ENCODE data around the gene THAP12.

Gene THAP12

DNA sequence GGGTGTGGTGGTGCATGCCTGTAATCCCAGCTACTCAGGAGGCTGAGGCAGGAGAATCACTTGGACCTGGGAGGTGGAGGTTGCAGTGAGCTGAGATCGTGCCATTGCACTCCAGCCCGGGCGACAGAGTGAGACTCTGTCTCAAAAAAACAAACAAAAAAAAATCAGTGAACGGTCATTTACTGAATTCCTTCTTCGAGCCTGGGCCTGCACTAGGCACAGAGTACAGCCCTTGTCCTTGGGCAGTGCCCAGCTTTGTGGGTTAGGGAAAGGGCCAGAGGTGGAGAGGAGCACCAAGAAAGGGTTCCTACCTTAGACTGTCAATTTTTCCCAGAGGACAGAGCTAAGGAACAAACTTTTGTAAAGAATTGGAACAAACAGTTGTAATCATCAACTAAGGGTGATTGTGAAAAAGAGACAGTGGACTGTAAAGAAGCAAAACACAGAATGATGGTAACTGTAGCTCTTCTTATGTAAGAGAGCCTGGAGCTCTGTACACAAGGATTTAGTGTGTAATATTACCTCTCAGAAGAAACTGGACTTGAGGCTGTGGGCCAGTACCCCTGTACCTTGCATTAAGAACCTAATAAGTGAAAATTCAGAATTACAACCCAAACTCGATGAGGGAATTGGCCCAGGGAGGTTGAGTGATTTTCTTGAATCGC is 11.0 kb upstream of the THAP12 start:
- H3K27ac Mint-ChIP-seq = no peak overlapping the region

GRCh38 chr11:76391021-76391420 is 10.1 kb upstream of the THAP12 start:
- Mint-ChIP-seq H3K27me3 (no peaks in the 10 kb centered on the region), H3K36me3 (no peaks in the 10 kb centered on the region), H3K4me3 (no peak overlapping the region), H3K27ac (no peak overlapping the region), H3K9me3 (no peaks in the 10 kb centered on the region), H3K4me1 (peaks cover 6% of the 10 kb centered on the region)
- no peak for ATAC-seq

More for the DNA sequence above, 11.0 kb upstream of the THAP12 start:
- Mint-ChIP-seq H3K4me3 (no peak overlapping the region), H3K36me3 (no peaks in the 10 kb centered on the region), H3K27me3 (no peaks in the 10 kb centered on the region), H3K4me1 (peaks cover 6% of the 10 kb centered on the region), H3K9me3 (no peaks in the 10 kb centered on the region)
- ATAC-seq = no peak

GRCh38 chr11:76388408-76388807 is 7.5 kb upstream of the THAP12 start:
- Mint-ChIP-seq H3K4me3 (no peak overlapping the region), H3K27me3 (no peaks in the 10 kb centered on the region), H3K27ac (no peak overlapping the region), H3K36me3 (no peaks in the 10 kb centered on the region), H3K9me3 (no peaks in the 10 kb centered on the region), H3K4me1 (peaks cover 17% of the 10 kb centered on the region)
- ATAC-seq = no peak

DNA sequence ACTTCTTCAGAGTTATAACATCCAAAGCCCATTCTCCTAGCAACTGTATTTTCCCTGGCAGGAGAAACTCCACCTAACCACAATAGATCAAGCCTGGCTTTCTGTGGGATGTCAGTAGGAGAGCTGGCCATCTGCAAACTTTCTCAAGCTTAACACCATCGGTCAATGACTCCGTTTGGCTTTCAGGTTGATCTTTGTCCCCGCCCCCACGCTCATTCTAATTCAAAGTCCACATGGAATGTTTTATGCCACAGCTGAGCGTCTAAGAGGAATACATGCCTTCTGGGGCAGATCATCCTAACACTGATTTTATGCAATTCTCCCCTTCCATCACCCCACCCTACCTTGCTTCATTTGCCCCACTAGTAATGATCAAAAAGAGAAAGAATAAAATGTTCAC is 5.0 kb upstream of the THAP12 start:
- H3K27ac Mint-ChIP-seq = no peak overlapping the region
- no peak overlapping the region for H3K4me3 Mint-ChIP-seq
- H3K27me3 Mint-ChIP-seq = no peaks in the 10 kb centered on the region
- no peaks in the 10 kb centered on the region for H3K9me3 Mint-ChIP-seq
- ATAC-seq = no peak
- peaks cover 30% of the 10 kb centered on the region for H3K4me1 Mint-ChIP-seq
- no peaks in the 10 kb centered on the region for H3K36me3 Mint-ChIP-seq

GRCh38 chr11:76382209-76382608 is 1.3 kb upstream of the THAP12 start:
- H3K4me1 Mint-ChIP-seq = peaks cover 57% of the 10 kb centered on the region
- H3K4me3 Mint-ChIP-seq = peak overlapping the region; percentile 51
- no peaks in the 10 kb centered on the region for H3K9me3 Mint-ChIP-seq
- peak overlapping the region; percentile 76 for H3K27ac Mint-ChIP-seq
- no peaks in the 10 kb centered on the region for H3K27me3 Mint-ChIP-seq
- ATAC-seq = no peak
- no peaks in the 10 kb centered on the region for H3K36me3 Mint-ChIP-seq

- H3K4me3 Mint-ChIP-seq = peak overlapping the region; percentile 85
- H3K9me3 Mint-ChIP-seq = no peaks in the 10 kb centered on the region
- H3K4me1 Mint-ChIP-seq = peaks cover 72% of the 10 kb centered on the region
- ATAC-seq = peak; percentile 32
- peak overlapping the region; percentile 76 for H3K27ac Mint-ChIP-seq
- no peaks in the 10 kb centered on the region for H3K27me3 Mint-ChIP-seq
- H3K36me3 Mint-ChIP-seq = no peaks in the 10 kb centered on the region
Measured at GRCh38 chr11:76380159-76380976, 564 bp downstream of the THAP12 start.

- H3K9me3 Mint-ChIP-seq = no peaks in the 10 kb centered on the region
- no peaks in the 10 kb centered on the region for H3K27me3 Mint-ChIP-seq
- H3K27ac Mint-ChIP-seq = peak overlapping the region; percentile 76
- peaks cover 75% of the 10 kb centered on the region for H3K4me1 Mint-ChIP-seq
- H3K36me3 Mint-ChIP-seq = no peaks in the 10 kb centered on the region
- no peak for ATAC-seq
- peak overlapping the region; percentile 85 for H3K4me3 Mint-ChIP-seq
Measured at GRCh38 chr11:76379807-76380158, 1.1 kb downstream of the THAP12 start.

GRCh38 chr11:76376746-76377558 is 4.0 kb downstream of the THAP12 start:
- ATAC-seq = no peak
- H3K4me3 Mint-ChIP-seq = peak overlapping the region; percentile 20
- H3K9me3 Mint-ChIP-seq = no peaks in the 10 kb centered on the region
- H3K36me3 Mint-ChIP-seq = no peaks in the 10 kb centered on the region
- no peaks in the 10 kb centered on the region for H3K27me3 Mint-ChIP-seq
- H3K4me1 Mint-ChIP-seq = peaks cover 65% of the 10 kb centered on the region
- peak overlapping the region; percentile 79 for H3K27ac Mint-ChIP-seq

DNA sequence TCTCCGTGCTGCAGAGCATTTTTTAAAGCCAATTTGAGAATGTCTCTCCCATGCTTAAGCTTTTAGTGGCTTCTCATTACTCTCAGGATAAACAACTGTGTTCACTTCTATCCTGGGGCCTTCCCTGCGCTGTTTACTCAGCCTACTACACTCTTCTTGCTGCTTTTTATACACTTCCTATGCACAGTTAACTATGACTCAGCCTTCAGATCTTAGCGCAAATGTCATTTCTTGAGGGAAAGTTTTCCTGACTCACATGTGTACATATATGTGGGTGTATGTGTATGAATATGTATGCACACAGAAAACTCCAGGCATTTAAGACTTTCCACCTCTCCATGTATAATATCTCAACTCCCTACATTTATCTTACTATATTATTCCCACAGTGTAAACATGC is 9.8 kb downstream of the THAP12 start:
- H3K4me1 Mint-ChIP-seq = peaks cover 58% of the 10 kb centered on the region
- H3K27ac Mint-ChIP-seq = peak overlapping the region; percentile 36
- H3K27me3 Mint-ChIP-seq = no peaks in the 10 kb centered on the region
- H3K36me3 Mint-ChIP-seq = no peaks in the 10 kb centered on the region
- peak; percentile 88 for ATAC-seq
- no peaks in the 10 kb centered on the region for H3K9me3 Mint-ChIP-seq
- peak overlapping the region; percentile 32 for H3K4me3 Mint-ChIP-seq

DNA sequence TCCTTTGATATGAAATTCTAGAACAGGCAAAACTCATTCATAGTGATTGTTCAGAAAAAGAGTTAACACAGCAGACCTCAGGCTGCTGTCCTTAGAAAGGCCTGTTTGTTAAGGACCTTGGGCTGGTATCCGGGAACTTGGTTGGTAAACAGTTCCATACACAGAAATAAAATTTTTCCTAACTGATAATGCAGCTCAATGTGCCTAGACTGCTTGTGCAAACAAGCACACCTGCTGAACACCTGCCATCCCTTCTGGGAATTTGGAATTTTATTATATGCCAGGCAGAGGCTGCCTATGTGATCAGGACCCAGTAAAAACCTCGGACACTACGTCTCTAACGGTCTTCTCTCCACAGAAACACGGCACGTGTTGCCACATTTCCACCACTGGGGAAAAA is 11.5 kb downstream of the THAP12 start:
- peaks cover 53% of the 10 kb centered on the region for H3K4me1 Mint-ChIP-seq

DNA sequence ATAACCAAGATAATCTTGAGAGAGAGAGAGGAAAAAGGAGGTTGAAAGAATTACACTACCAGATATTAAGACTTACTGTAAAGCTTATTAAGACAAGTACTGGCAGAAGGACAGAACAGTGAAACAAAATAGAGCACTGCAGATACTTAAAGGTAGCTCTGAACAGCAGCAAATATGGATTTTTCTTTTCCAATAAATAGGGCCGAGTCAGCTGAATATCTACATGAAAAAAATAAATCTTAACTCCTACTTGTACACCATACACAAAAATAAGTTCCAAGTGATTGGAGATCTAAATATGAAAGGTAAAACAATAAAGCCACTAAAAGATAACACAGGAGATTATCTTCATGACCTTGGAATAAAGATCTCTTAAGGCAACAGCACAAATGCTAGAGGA is 12.4 kb downstream of the THAP12 start:
- peaks cover 12% of the 10 kb centered on the region for H3K36me3 Mint-ChIP-seq
- no peaks in the 10 kb centered on the region for H3K27me3 Mint-ChIP-seq
- no peak for ATAC-seq
- no peak overlapping the region for H3K4me3 Mint-ChIP-seq
- H3K27ac Mint-ChIP-seq = peak overlapping the region; percentile 20
- H3K4me1 Mint-ChIP-seq = peaks cover 48% of the 10 kb centered on the region
- no peaks in the 10 kb centered on the region for H3K9me3 Mint-ChIP-seq

More for the DNA sequence above, 11.5 kb downstream of the THAP12 start:
- no peak for ATAC-seq
- H3K9me3 Mint-ChIP-seq = no peaks in the 10 kb centered on the region
- peaks cover 9% of the 10 kb centered on the region for H3K36me3 Mint-ChIP-seq
- H3K4me3 Mint-ChIP-seq = no peak overlapping the region
- no peak overlapping the region for H3K27ac Mint-ChIP-seq
- H3K27me3 Mint-ChIP-seq = no peaks in the 10 kb centered on the region

DNA sequence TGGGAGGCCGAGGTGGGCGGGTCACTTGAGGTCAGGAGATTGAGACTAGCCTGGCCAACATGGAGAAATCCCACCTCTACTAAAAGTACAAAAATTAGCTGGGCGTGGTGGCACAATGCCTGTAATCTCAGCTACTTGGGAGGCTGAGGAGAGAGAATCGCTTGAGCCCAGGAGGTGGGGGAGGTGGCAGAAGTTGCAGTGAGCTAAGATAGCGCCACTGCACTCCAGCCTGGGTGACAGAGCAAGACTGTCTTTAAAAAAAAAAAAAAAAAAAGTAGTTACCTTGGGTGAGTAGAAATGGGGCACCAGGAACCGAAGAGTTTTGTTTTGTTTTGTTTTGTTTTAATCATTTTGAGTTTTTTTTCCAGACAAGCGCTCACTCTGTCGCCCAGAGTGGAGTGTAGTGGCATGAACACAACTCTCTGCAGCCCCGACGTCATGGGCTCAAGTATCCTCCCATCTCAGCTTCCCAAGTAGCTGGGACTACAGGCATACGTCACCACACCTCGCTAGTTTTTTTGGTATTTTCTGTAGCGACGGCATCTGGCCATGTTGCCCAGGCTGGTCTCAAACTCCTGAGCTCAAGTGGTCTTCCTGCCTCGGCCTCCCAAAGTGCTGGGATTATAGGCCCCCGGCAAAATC is 15.8 kb downstream of the THAP12 start:
- Mint-ChIP-seq H3K36me3 (peaks cover 28% of the 10 kb centered on the region), H3K4me3 (no peak overlapping the region)

DNA sequence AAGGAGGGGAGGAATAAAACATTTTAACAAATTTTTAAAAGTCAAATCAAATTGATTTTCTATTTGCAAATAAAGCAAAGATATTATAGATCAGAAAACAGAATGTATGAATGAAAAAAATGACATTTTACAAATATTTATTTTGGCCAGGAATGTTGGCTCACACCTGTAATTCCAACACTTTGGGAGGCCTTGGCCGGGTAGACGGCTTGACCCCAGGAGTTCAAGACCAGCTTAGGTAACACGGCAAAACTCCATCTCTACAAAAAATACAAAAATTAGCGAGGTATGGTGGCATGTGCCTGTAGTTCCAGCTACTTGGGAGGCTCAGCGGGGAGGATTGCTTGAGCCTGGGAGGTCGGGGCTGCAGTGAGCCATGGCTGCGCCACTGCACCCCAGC is 18.2 kb downstream of the THAP12 start:
- H3K4me1 Mint-ChIP-seq = peaks cover 20% of the 10 kb centered on the region
- no peak overlapping the region for H3K4me3 Mint-ChIP-seq
- H3K9me3 Mint-ChIP-seq = no peaks in the 10 kb centered on the region
- H3K36me3 Mint-ChIP-seq = peaks cover 48% of the 10 kb centered on the region
- ATAC-seq = no peak
- H3K27ac Mint-ChIP-seq = no peak overlapping the region
- H3K27me3 Mint-ChIP-seq = no peaks in the 10 kb centered on the region

More for the DNA sequence above, 15.8 kb downstream of the THAP12 start:
- no peaks in the 10 kb centered on the region for H3K9me3 Mint-ChIP-seq
- H3K27me3 Mint-ChIP-seq = no peaks in the 10 kb centered on the region
- ATAC-seq = no peak
- peaks cover 35% of the 10 kb centered on the region for H3K4me1 Mint-ChIP-seq
- H3K27ac Mint-ChIP-seq = no peak overlapping the region

DNA sequence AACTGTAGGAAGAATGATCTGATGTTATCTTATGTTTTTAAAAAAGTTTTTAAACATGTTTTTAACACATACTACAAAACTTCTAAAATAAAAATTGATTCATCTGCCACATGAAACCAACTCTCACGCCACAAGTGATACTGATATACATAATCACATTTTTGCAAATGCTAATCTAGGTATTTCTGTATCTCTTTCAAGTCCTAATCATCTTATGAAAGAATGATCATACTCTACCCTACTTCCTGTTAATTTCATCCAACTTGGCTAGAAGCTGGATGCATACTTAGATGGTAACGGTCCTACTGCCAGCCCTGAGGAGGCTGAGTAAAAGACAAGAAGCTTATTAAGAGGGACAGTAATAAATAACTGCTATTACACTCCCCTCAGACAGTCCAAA is 19.2 kb downstream of the THAP12 start:
- peaks cover 17% of the 10 kb centered on the region for H3K4me1 Mint-ChIP-seq
- H3K4me3 Mint-ChIP-seq = no peak overlapping the region
- no peaks in the 10 kb centered on the region for H3K9me3 Mint-ChIP-seq
- H3K27ac Mint-ChIP-seq = no peak overlapping the region
- no peaks in the 10 kb centered on the region for H3K27me3 Mint-ChIP-seq
- peaks cover 56% of the 10 kb centered on the region for H3K36me3 Mint-ChIP-seq
- ATAC-seq = no peak

DNA sequence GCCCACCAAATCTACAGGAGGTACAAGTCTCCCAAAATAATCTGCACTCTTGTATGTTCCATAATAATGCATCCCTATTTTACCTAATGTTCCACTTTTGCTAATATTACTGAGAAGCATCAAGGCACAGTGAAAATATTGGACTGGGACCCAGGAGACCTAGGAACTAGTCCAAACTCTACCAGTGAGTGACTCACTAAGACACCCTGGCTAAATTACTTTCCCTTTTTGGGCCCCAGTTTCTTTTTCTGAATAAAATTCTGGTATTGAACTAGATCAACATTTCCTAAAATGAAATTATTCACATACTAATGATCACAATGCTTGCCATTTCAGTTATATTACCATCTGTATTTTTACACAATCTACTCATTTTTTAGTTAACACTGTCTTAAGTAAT is 19.6 kb downstream of the THAP12 start:
- Mint-ChIP-seq H3K9me3 (no peaks in the 10 kb centered on the region), H3K27me3 (no peaks in the 10 kb centered on the region), H3K4me3 (no peak overlapping the region), H3K36me3 (peaks cover 60% of the 10 kb centered on the region), H3K4me1 (peaks cover 14% of the 10 kb centered on the region), H3K27ac (no peak overlapping the region)
- ATAC-seq = no peak

Measured in stimulated activated memory B cell treated with anti-CD40 and anti-IgM and Interleukin-4, amounts not matched to agents 10 μg/mL and 1 μg/mL and 100 μg/mL, for 72 hours (primary cell).